ENCODE results near the gene ACCSL.

The ACCSL gene

DNA sequence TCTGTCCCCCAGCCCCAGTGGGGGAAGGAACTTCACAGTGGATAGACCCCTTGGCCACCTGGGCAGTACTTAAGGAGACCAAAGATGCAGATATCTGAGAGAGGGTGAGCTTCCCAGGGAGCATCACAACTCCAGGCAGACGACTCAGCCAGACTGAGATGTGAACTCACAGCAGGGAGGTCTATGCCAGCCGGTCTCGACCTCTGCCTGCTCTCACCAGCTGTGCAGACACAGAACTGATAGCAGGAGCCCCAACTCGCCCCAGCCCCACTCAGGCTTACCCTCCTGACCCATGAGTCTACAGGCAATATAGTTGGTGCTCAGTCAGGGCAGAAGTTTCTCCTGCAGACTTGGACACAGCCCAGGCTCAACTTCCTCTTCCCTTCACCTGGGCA is 29.7 kb upstream of the ACCSL start:
- no peak for DNase-seq (ENCODE audit: low spot score)

DNA sequence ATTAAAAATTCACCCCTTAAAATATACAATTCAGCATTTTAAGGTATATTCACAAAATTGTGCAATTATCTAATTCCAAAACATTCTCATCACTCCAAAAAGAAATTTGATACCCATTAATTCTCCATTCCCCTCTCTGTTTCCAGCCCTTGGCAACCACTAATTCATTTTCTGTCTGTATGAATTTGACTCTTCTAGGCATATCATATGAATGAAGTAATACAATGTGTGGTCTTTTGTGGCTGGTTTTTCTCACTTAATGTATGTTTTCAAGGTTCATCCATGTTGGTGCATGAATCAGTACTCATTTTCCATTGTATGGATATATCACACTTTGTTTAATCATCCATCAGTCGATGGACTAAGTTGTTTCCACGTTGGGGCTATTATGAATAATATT is 29.0 kb upstream of the ACCSL start:
- no peak for DNase-seq (ENCODE audit: low spot score)

DNA sequence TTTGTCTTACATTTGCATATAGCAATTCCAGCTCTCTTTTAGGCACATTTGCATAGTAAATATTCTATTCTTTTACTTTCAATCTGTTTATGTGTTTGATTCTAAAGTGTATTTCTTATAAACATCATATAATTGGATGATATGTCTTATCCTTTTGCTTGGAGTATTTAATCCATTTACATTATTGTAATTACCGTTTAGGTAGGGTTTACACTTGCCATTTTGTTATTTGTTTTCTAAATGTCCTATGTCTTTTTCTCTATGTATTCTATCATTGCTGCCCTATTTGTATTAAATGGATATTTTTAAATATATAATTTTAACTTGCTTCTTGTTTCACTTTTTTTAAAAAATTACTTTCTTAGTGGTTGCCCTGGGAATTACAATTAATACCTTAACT is 22.8 kb upstream of the ACCSL start:
- DNase-seq (ENCODE audit: low spot score), result no peak

DNA sequence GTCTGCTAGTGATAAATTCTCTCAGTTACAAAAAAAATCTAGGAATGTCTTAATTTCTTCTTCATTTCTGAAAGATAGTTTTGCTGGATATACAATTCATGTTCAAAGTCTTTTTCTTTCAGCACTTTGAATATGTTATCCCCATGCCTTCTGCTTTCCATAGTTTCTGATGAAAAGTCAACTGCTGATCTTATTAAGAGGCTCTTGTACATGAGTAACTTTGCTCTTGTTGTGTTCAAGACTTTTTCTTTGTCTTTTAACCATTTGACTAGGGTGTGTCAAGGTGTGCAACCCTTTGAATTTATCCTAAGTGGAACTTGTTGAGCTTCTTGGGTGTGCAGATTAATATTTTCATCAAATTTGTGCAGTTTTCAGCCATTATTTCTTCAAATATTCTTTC is 22.1 kb upstream of the ACCSL start:
- no peak for DNase-seq (ENCODE audit: low spot score)

DNA sequence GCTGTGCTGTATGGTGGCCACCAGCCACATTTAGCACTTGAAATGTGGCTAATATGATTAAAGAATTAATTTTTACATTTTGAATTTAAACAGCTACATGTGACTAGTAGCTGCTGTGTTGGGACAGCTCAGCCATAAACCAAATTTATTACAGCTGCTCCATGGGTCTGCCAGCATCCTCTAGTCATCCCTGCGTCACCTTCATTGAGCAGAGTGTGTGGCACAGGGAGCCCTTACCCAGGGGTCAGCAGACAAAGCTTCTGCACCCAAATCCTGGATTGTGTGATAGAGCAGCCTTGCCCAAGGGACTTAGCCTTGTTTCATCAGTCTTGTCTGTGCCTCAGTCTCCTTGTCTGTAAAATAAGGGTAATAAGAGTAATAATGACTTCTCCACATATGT is 19.4 kb upstream of the ACCSL start:
- peak; percentile 0 for DNase-seq (ENCODE audit: low spot score)

DNA sequence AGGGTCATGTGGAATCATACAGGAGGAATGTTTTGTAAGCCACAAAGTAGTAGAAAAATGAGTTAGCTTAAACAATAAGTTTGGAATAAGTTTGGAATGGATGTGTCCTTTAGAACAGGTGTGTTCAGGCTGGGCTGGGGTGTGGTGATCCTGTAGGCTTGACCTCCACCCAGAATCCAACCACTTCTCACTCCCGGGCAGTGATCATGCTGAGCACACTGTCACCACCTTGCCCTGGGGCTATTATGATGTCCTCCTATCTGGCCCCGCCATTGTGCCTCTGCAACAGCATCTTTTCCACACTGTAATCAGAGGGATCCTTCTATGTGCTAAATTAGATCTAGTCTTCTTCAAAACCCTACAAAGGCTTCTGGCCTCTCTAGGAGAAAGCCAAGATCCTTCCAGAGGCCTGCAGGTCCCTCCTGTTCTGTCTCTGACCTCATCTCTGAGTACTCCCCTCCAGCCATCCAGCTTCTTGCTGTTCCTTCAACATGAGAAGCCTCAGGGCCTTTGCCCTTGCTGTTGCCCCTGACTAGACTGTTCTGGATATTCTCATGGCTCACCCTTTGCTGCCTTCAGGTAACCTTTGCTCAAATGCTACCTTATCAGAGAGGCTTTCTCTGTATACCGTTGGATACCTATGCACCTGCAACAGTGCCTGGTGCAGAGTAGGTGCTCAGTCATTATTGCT is 18.8 kb upstream of the ACCSL start:
- DNase-seq (ENCODE audit: low spot score), result no peak

DNA sequence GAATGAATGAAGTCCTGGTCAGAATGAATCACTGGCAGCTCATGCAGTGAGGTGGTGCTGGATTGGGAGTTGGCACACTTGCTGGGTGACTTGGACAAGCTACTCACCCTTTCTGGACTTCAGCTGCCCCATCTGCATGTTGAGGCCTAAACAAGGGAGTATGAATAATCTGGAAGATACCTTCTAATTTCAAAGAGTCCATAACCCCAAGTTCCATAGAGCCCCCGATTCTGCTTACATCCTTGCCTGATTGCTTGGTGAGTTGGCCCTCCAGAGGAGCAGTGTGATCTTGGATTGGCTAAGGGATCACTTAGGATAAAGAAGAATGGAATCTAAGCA is 18.3 kb upstream of the ACCSL start:
- DNase-seq (ENCODE audit: low spot score), result no peak

DNA sequence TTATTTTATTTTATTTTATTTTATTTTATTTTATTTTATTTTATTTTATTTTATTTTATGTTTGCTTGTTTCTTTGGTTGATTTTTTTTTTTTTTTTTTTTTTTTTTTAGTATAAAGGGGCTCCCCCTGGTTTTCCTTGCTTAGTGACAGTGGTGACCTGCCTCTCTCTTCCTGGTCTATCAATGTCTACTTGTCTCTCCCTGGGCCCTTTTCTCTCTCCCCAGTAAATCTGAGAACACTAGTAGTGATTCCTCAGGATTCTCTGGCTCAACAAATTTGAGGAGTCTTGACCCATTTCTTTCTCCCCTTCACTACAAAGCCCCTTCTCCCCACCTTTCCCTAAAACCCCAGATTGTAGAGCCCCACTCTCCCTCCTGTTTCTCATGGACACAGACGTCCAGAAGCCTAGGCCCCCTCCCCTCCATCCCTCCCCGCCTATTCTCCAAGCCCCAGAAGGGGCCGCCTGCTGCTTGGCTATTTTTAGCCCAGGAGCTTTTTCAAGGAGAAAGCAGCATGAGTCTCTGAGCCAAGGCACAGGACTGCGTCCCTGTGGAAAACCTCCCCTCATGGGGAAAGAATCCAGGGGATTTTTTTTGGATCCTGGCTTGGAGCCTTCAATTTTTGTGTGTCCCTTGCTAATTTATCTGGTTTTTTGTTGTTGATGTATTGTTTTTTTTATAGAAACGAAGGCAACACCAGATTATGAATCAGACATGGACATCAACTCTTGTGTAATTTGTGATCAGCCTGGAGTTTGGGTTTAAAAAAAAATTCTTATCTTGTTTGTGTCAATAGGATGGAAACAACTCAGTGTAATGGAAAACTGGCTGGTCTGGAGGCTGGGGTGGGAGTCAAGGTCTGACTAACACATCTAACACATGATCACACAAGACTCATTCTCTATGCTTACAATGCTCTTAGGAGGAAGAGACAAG is 17.5 kb upstream of the ACCSL start:
- DNase-seq (ENCODE audit: low spot score), result no peak

DNA sequence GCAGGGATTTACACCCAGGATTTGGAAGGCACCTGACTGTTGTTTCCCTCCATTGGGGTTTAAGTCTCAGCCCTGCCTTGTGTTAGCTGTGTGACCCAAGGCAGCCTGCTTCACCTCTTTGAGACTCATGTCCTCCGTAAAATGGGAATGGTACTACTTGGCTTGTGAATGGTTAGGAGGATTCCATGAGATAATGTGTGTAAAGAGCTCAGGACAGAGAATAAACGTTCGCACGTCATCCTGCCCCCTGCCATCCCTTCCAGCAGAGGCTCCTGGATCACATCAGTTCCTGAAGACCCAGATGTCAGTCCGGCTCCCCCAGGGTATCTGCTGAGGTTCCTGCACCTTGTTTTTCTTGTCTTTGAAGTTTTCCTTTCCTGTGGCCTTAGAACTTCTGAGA is 16.8 kb upstream of the ACCSL start:
- DNase-seq (ENCODE audit: low spot score), result no peak

DNA sequence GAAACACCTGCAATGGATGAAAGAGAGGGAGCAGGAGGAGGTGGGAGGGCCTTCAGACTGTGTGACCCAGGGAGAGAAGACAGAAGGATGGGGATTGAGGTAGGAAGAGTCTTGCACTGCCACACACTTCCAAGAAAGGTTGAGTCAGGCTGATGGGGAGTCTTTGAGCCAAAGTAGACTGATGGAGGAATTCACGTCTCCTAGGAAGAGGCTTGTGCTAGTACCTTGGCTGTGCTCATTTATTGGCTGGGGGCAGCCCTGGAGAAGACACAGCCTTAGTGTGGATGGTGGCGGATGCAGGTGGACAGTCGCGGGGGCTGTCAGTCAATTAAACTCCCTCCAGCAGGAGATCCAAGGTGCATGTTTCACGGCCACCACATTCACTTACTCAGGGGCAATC is 16.2 kb upstream of the ACCSL start:
- no peak for DNase-seq (ENCODE audit: low spot score)

DNA sequence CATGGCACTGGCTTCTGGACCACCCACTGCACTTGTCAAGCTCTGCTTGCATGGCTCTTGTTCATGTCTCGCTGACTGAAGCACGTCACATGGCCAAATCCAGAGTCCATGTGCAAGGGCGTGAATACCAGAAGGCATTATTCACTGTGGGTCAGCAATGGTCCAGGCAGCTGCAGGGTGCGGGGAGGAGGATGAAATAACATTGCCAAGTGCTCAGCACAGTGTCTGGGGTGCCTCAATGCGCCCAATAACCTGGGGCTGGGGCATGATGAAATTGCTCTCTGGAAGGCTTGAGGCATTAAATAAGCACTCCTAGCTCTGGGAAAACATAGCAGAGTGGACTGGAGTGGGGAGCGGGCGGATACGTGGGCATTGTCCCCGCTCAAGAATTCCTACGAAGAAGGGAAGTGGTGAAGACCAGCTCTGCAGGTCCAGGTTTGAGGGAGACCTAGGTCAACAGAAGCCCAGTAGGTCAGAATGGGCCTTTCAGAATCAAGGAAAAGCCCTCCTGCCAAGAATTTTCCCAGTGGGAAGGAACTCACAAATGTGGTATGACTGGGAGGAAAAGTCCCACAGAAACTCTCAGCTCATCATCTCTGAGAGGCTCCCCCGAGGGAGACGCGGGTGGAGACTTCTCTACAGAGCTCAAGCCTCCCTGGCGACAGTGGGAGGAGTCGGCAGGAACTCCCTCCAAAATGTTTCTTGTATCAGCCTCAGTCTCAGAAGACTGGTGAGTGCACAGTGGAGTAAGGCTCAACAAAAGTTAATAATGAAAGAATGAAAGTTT is 15.3 kb upstream of the ACCSL start:
- no peak for DNase-seq (ENCODE audit: low spot score)

DNA sequence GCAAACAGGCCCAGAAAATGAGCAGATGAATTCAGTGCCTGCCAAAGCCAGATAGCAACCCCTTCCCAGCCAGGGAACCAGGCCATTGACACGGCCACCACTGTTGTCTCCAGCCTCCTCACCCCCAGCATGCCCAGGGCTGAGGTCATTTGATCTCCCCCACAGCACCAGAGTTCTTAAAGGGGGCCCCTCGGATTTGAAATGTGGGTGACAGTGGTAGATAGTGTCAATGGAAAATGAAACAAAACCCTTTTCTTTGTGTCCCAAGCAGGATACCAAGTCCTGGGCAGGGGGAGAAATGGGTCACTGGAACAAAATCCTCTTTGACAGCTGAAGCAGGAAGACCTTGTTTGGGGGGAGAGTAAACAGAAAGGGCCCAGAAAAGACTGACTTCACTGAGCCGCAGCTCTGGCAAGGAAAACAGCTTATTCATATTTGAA is 14.3 kb upstream of the ACCSL start:
- no peak for DNase-seq (ENCODE audit: low spot score)

DNA sequence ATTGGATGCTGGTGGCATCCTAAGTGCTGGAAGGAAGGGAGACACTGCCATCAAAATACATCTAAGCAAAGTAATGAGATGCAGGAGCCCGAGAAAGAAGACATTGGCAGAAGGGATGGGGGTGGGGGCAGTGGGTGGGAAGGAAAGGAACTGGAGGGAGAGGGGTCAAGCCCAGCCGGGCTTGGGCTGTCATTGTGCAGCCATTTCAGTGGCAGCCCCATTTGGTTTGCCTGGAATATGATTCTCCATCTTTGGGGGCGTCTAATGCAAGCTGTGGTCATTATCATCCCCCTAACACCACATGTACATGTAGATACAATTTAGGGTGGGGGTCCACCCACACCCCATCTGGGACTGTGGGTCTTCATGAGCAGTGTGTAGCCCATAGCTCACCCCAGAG is 13.9 kb upstream of the ACCSL start:
- DNase-seq (ENCODE audit: low spot score), result no peak

DNA sequence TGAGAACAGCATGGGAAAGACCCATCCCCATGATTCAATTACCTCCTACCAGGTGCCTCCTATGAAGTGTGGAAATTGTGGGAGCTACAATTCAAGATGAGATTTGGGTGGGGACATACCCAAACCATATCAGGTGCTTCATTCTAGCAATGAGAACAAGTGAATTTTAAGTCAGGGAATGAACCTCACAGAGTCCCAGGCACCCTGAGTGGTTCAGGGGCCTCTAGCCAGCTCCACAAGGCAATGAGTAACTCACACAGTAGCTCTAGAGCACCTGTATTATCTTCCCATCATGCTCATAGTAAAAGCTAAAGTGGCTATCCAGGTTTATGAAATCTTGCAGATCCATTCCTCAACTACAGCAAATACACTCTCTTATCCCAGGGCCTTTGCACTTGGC is 13.1 kb upstream of the ACCSL start:
- DNase-seq (ENCODE audit: low spot score), result no peak

DNA sequence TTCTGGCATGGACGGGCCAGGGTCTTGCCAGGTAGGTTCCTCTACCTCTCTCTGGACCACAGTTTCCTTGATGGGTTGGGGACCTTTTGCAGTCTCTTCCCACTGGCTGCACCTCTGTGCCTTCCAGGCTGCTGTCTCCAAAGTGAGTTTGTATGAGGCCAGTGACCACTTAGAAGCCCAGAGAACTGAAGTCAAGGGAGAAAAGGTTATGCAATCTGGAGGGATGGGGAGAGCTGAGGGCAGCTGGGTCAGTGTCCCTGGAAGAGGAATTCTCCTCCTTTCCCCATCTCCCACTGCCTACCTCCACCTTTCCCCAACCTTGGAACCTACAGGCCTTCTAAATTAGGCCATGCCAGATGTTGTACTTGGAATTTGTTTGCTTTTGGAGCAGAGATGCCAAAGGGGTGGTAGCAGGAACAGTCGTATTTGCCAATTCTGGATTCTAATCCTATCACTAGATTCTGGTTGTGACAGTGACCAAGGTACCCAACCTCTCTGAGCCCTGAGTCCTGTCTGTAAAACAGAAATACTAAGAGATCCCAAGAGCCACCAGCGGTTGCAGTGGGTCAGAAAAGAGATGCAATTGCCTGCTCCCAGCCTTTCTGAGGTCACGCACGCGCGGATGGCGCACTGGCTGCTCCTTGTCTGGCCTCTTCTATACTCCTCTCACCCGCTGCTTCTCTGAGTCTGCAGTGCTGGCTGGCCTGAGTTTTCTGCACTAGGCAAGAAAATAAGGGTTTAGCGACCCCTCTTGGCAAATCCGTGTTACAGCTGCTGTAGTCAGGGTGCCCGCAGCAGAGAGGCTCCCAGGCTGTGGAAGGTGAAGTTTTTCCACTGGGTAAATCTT is 10.7 kb upstream of the ACCSL start:
- peak; percentile 86 for DNase-seq (ENCODE audit: low spot score)

DNA sequence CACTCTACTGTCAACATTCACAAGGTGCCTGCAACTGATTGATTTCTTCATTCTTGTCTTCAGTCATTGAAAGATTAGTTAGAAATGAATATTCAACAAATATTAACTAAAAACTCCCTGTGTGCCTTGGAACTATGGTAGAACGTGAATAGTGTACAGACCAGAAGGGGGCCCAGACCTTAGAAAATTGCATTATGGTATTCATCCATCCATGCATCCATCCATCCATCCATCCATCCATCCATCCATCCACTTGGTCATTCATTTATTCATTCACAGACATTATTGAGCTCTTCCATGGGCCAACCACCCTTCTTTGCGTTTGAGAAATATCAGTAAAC is 10.2 kb upstream of the ACCSL start:
- no peak for DNase-seq (ENCODE audit: low spot score)

DNA sequence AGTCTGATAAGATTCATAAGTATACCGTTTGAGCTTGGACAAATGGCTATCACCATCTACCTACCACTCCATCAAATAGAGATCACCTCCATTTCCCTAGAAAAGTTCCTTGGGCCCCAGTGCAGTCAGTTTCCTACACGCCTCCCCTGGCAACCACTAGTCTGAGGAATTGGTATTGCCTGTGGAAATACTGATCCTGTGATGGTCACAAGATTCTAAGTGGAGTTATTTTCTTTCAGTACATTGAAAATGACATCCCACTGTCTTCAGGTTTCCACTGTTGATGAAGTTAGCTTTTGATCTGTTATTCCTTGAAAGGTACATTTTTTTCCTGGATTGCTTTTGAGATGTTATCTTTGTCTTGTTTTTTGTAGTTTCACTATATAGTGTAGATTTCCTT is 4.6 kb upstream of the ACCSL start:
- no peak for DNase-seq (ENCODE audit: low spot score)

DNA sequence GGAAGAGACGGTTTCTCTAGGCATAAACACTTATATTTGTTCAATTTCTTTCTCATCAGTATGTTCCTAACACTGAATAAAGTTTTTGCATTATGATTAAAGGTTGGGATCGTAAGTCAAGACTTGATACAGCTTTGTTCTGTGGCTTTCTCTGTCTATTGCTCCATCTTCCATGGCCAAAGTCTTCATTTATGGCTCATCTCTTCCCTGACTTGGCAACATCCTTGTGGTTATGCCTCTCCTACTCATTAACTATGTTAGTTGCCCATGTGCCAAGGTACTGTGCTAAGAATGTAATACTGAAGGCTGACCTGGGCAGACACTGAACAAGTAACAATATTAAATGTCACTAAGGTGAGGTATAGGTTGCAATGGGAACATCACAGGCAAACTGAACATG is 1.6 kb upstream of the ACCSL start:
- no peak for DNase-seq (ENCODE audit: low spot score)

DNA sequence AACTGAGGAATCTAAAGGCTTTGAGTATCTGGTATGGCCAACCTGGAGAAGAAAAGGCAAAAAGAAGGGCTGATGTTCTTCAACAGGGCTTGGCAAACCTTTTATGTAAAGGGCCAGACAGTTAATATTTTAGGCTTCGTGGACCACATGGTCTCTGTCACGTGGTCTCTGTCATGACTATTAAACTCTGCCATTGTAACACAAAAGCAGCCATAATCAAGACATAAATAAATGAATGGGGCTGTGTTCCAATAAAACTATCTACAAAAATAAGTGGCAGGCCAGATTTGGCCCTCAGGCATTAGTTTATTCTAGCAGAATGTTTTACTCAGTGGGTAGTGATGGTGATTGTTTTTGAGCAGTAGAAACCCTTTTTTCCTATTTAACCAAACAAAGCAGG is 483 bp upstream of the ACCSL start:
- DNase-seq (ENCODE audit: low spot score), result no peak

DNA sequence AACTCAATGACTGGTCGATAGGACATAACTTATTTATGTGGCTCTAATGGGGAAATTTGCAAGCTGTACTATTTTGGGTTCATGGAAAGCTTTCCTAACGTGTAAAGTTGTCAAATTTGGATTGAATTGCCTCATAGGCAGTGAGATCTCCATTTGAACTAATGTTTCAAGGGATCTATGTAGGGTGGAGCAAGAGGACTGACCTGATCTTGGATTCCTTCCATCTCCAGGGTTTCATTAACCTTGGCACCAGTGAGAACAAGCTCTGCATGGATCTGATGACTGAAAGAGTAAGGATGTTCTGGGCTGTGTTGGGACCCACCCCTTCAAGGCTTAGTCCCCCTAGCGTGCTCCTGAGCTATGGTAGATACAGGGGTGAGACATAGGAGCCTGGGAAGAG is 2.1 kb downstream of the ACCSL start:
- DNase-seq (ENCODE audit: low spot score), result no peak

DNA sequence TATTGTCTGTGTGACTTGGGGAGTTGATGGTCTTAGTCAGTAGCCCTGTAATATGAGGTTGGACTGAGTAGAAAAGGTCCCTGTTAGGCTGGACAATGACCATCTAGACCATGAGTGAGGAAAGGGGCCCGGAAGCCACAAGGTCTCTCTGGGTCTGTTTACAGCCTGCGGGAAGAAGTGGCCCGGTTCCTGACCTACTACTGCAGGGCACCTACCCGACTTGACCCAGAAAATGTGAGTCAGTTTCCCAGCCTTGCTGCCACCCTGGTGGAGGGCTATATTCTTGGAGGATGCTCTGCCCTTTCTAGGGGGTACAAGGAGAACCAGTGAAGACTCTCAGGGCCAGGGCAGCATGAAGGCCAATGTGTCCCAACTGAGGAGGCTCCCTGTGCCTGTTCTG is 3.4 kb downstream of the ACCSL start:
- no peak for DNase-seq (ENCODE audit: low spot score)

DNA sequence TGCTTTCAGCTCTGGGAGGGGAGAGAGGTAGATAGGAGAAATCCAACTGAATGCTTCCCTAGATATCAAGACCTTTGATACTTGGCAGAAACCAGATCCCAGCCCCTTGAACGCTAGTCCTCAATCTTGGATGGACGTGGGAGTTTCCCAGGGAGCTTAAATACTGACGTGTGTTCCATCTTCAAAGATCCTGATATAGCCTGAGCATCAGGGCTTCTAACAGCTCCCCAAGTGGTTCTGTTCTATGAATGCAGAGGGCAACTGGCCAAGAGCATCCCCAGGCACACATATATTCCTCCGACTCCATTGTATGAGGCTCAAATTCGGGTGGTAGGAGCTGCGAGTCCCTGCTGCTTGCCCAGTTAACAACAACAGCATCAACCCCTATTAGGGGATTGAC is 9.6 kb downstream of the ACCSL start:
- no peak for DNase-seq (ENCODE audit: low spot score)

Data from D341Med (cell line).